MCF 10A (cell line): ENCODE data around the gene VPS37C. TPM values are rescaled to one million over a fixed set of nuclear protein-coding genes. Genes with fewer than 3 reads are reported as not detected.
"Not testable (repeated sequence)": the region's sequence is repeated elsewhere in the genome, so short reads cannot be mapped to it uniquely, and the experiment has no call there.

Source experiments
- BruUV-seq: library from RNA; stranded (reverse); fragments of 400-500 nt; replicated peaks from 2 replicates; lab custom pipeline; 2021; lab: Mats Ljungman, UMichigan
- CTCF ChIA-PET: fragments of 300-600 bp; sonication (Branson Sonifier 250); formaldehyde crosslinking; extraction: SDS; loops from one replicate; lab custom pipeline; 2021; ENCODE audit warnings: antibody characterized with exemption, inconsistent platforms; lab: Yijun Ruan, JAX
- POLR2A ChIA-PET: fragments of 300-600, 350-650 bp; sonication (Branson Sonifier 250); formaldehyde crosslinking; extraction: SDS; loops from one replicate; lab custom pipeline; 2020; ENCODE audit warnings: antibody characterized with exemption, inconsistent platforms; lab: Yijun Ruan, JAX
- DNase-seq: peaks from one replicate; pipeline ENCODE4 v3.0.0-alpha.2; 2018; ENCODE audit not compliant: unreplicated experiment
- H3K27ac Mint-ChIP-seq: one replicate; pipeline ENCODE4 v1.8.0; 2022; ENCODE audit warnings: mild to moderate bottlenecking, low read depth, mixed read lengths; ENCODE audit not compliant: unreplicated experiment
- H3K27me3 Mint-ChIP-seq: one replicate; pipeline ENCODE4 v1.8.0; 2022; ENCODE audit warnings: mixed read lengths; ENCODE audit not compliant: insufficient read depth, unreplicated experiment
- H3K36me3 Mint-ChIP-seq: one replicate; pipeline ENCODE4 v1.8.0; 2022; ENCODE audit warnings: mild to moderate bottlenecking, moderate library complexity, mixed read lengths; ENCODE audit not compliant: insufficient read depth, unreplicated experiment
- H3K4me1 Mint-ChIP-seq: one replicate; pipeline ENCODE4 v1.8.0; 2022; ENCODE audit warnings: mixed read lengths; ENCODE audit not compliant: insufficient read depth, unreplicated experiment
- H3K4me3 Mint-ChIP-seq: one replicate; pipeline ENCODE4 v1.8.0; 2022; ENCODE audit warnings: mild to moderate bottlenecking, moderate library complexity, mixed read lengths; ENCODE audit not compliant: unreplicated experiment
- H3K9me3 Mint-ChIP-seq: one replicate; pipeline ENCODE4 v1.8.0; 2022; ENCODE audit warnings: mixed read lengths; ENCODE audit not compliant: unreplicated experiment
- CTCF ChIP-seq: fragments of 200-600 bp; IDR thresholded peaks from one replicate; pipeline ENCODE4 v1.8.0; 2022; ENCODE audit warnings: antibody characterized with exemption, mild to moderate bottlenecking; ENCODE audit not compliant: unreplicated experiment
- intact Hi-C: fragments of 100-400 bp; cut with micrococcal nuclease; formaldehyde crosslinking; loops from 2 replicates; pipeline ENCODE4 v1.14.1; 2022
- total RNA-seq: library from RNA; stranded (reverse); gene quantifications from 2 replicates; pipeline ENCODE4 v1.2.3, GENCODE V29; 2022

Gene VPS37C
- total RNA-seq, 1 experiment from 2014 or later, result 23.3 TPM

GRCh38 chr11:61168800-61169199 lies 7.6 kb upstream of the VPS37C start:
- Mint-ChIP-seq H3K4me3 (no peak overlapping the region), H3K27ac (no peak overlapping the region), H3K36me3 (peaks cover 4% of the 10 kb centered on the region), H3K27me3 (peaks cover 23% of the 10 kb centered on the region), H3K4me1 (peaks cover 7% of the 10 kb centered on the region), H3K9me3 (no peaks in the 10 kb centered on the region)
- no peak for TF ChIP-seq CTCF
- no peak for DNase-seq
- BruUV-seq, result no TSS peak
- intact Hi-C loops, result loop anchor here (10.0 kb wide), 1 partner anchor 254 kb away; the partner anchor contains the start of gene TMEM109
- ChIA-PET POLR2A (no interaction called here), CTCF (interaction anchor here (0.6 to 3.5 kb wide), 5 partner anchors 11 to 1095 kb away, joined by 3 to 17 read pairs (median 4); no protein-coding TSS in a partner anchor)

GRCh38 chr11:61168042-61168688 lies 6.9 kb upstream of the VPS37C start:
- ChIA-PET CTCF (interaction anchor here (0.6 to 3.5 kb wide), 5 partner anchors 10 to 1095 kb away, joined by 3 to 17 read pairs (median 4); no protein-coding TSS in a partner anchor), POLR2A (no interaction called here)
- Mint-ChIP-seq H3K27me3 (peaks cover 17% of the 10 kb centered on the region), H3K4me1 (peaks cover under 1% of the 10 kb centered on the region), H3K4me3 (no peak overlapping the region), H3K9me3 (no peaks in the 10 kb centered on the region), H3K27ac (no peak overlapping the region), H3K36me3 (peaks cover 4% of the 10 kb centered on the region)
- DNase-seq, result no peak
- TF ChIP-seq CTCF, result no peak
- intact Hi-C loops, result loop anchor here (10.0 kb wide), 1 partner anchor 253 kb away; the partner anchor contains the start of gene TMEM109
- BruUV-seq, result no TSS peak

- H3K27me3 Mint-ChIP-seq, H3K27ac Mint-ChIP-seq, BruUV-seq, H3K4me1 Mint-ChIP-seq, H3K4me3 Mint-ChIP-seq, H3K36me3 Mint-ChIP-seq, DNase-seq, CTCF ChIA-PET, H3K9me3 Mint-ChIP-seq, POLR2A ChIA-PET: not testable (repeated sequence)
- intact Hi-C loops, result loop anchor here (10.0 kb wide), 1 partner anchor 252 kb away; the partner anchor contains the start of gene TMEM109
These were observed 5.1 kb upstream of the VPS37C start for GRCh38 chr11:61166331-61166730.

GRCh38 chr11:61165785-61166184 lies 4.6 kb upstream of the VPS37C start:
- H3K36me3 Mint-ChIP-seq, H3K4me3 Mint-ChIP-seq, POLR2A ChIA-PET, H3K27ac Mint-ChIP-seq, CTCF ChIA-PET, DNase-seq, BruUV-seq, H3K9me3 Mint-ChIP-seq, H3K4me1 Mint-ChIP-seq, H3K27me3 Mint-ChIP-seq: not testable (repeated sequence)
- intact Hi-C loops, result loop anchor here (10.0 kb wide), 1 partner anchor 251 kb away; the partner anchor contains the start of gene TMEM109
